SKM-1 treated with dmso at 0.1 percent for 144 hours (cell line): ENCODE data around the gene GUCA1A.
"Not testable (repeated sequence)": the region's sequence is repeated elsewhere in the genome, so short reads cannot be mapped to it uniquely, and the experiment has no call there.

Source experiments
- DNase-seq: peaks from one replicate; lab custom pipeline; 2025; ENCODE audit not compliant: unreplicated experiment; lab: John Stamatoyannopoulos, UW

The GUCA1A gene

GRCh38 chr6:42202131-42202915 lies 29.2 kb downstream of the GUCA1A start:
- not testable (repeated sequence) for DNase-seq

DNA sequence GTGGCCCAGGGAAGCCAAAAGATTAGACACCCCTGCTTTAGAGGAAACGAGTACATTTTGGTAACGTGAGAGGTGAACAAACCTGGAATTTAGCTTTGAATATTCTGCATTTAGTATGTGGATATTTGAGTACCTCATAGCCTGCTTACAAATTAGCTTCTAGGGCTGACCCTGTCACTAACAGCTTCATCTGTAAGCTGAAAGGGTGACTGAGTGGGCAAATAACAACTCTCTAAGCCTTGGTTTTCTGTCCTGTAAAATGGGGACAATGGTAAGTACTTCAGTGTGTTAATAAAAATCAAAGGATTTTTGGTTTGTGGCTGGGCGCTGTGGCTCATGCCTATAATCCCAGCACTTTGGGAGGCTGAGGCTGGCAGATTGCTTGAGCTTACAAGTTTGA lies 30.0 kb downstream of the GUCA1A start:
- DNase-seq: no peak

GRCh38 chr6:42204768-42205282 lies 31.7 kb downstream of the GUCA1A start:
- DNase-seq: no peak

- not testable (repeated sequence) for DNase-seq
Measured at GRCh38 chr6:42207559-42207958, 34.4 kb downstream of the GUCA1A start.

- DNase-seq: no peak
Measured at GRCh38 chr6:42210551-42210950, 37.4 kb downstream of the GUCA1A start.

- DNase-seq: no peak
Measured at GRCh38 chr6:42211726-42212125, 38.6 kb downstream of the GUCA1A start.

GRCh38 chr6:42212442-42212841 lies 39.3 kb downstream of the GUCA1A start:
- no peak for DNase-seq

- not testable (repeated sequence) for DNase-seq
Measured at GRCh38 chr6:42216495-42216894, 43.3 kb downstream of the GUCA1A start.

- no peak for DNase-seq
Measured at GRCh38 chr6:42217157-42217518, 44.0 kb downstream of the GUCA1A start.

- peak; percentile 94 for DNase-seq
Measured at GRCh38 chr6:42217519-42218367, 44.6 kb downstream of the GUCA1A start, which contains the start of gene MRPS10. MRPS10 (minus strand) TSS chr6:42217861; CDS start chr6:42217849, 12 bp downstream.

GRCh38 chr6:42220807-42221206 lies 47.6 kb downstream of the GUCA1A start:
- no peak for DNase-seq

- no peak for DNase-seq
Measured at GRCh38 chr6:42221546-42221945, 48.4 kb downstream of the GUCA1A start.

DNA sequence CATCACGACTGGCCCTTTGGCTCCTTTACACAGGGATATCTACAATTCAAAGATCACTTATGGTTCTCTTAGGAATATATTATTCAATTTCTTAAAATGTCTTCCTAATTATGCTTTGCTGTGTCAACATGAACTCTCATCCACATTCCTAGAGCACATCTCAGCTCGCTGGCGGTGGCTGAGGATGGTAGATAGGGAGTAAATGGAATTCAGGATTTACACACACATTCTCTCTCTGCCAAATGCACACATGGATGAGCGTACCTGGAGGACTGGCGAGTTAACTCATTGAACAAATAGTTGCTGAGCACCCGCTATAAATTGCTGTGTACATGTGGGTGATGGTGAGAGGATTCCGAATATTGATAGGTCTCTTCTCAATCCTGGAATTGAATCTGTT lies 49.3 kb downstream of the GUCA1A start:
- no peak for DNase-seq

DNA sequence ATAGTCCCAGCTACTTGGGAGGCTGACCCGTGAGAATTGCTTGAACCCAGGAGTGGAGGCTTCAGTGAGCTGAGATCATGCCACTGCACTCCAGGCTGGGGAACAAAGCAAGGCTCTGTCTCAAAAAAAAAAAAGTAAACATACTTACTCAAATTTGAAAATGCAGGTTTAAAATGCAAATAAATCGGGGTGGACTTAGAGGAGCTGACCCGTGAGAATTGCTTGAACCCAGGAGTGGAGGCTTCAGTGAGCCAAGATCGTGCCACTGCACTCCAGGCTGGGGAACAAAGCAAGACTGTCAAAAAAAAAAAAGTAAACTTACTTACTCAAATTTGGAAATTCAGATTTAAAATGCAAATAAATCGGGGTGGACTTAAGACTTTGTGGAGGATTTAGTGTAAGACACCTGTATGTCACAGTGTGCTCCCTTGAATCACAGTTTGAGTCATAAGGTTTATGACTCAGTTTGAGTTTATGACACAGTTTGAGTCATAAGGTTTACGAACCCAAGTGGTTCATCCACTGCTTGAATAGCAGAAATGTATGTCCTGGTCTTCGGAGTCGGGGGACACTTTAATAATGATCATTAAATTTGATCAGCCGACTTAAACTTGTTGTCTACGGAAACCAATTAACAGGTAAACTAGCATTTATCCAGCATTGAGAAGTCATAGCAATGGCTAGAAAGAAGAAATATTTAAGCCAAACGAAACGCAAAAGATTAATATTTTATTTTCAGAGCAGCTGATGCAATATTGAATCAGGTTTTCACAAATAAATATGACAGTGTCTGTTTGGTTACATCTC lies 51.3 kb downstream of the GUCA1A start:
- no peak for DNase-seq

- no peak for DNase-seq
Measured at GRCh38 chr6:42225029-42225339, 51.8 kb downstream of the GUCA1A start.

DNA sequence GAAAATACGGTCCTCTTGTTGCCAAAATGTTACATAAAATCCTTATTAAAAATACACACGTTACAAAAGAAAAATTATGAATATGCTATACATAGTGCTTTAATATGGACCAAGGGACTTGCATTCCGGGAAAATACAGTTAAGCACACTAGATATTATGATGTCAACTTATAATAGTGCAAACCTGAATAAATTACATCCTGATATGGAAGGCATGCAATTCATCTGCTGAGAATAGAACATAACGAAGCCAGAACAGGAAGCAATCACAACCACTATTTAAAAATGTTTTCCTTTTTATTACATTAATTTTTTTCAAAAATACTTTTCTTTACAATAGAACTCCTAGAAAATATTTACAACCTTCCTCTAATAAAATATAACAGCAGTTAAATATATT lies 52.3 kb downstream of the GUCA1A start:
- no peak for DNase-seq

- DNase-seq: no peak
Measured at GRCh38 chr6:42226161-42226611, 53.0 kb downstream of the GUCA1A start.

DNA sequence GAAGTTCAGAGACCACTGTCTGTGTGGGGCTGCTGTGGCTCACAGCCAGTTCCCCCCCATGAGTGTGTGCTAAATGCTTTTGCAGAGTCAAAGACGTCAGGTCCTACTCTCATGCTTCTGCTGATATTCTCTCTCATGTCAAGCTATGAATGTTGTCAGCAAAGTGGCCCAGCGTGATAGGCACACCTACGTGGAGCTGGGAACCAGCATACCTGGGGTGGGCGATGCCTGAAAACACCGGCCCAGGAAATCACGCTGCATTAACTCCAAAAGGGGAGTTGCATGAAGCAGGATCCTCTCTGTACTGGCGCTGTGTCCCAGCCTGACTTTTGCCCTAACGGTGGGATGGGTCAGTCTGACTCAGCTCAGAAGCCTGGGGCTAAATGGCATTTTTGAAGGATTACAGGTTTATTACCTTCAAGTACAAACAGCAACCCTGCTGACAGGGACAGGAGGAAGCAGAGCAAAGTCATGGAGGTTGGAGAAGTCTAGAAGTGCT lies 53.5 kb downstream of the GUCA1A start:
- DNase-seq: no peak

- DNase-seq: no peak
Measured at GRCh38 chr6:42227173-42227850, 54.1 kb downstream of the GUCA1A start.

DNA sequence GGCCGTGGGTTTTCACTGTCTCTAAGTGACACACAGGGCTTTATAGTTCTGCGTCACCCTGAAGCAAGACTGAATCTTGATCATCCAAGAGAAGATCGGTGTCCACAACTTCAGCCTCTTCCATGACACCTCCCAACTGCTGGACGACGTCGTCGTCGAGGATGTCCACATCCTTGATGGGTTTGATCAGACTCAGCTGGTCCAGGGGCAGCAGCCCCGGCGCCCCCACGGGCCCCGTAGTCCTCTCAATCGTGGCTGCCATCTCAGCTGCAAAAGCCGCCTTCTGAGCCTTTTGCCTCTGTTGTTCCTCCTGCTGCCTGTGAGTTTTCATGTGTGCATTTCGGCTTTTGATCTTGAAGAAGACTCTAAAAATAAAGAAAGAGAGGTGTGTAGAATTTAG lies 55.1 kb downstream of the GUCA1A start:
- DNase-seq: no peak
